Upper lobe of left lung (tissue), 4 donors: ENCODE data around the gene CCDC136.

Source experiments
- CTCF ChIP-seq, 6 experiments: fragments of 450-650 bp in 4 of 6; fragments of 200-600 bp in 2 of 6; sonication (generic) in 2 of 6; IDR thresholded peaks; one replicate each; pipeline ENCODE4 v1.5.1; 2016 to 2019; ENCODE audit warnings: antibody characterized with exemption in 6 of 6
- EP300 ChIP-seq, 4 donors: sonication (generic); formaldehyde crosslinking; IDR thresholded peaks; one replicate each; pipeline ENCODE4 v1.5.1; 2017; ENCODE audit warnings: antibody characterized with exemption in 4 of 4, control low read depth in 2 of 4
- POLR2A ChIP-seq, 4 donors: fragments of 450-650 bp; IDR thresholded peaks; one replicate each; pipeline ENCODE4 v1.5.1; 2016 to 2017; ENCODE audit warnings: antibody characterized with exemption in 4 of 4, mild to moderate bottlenecking in 2 of 4

- TF ChIP-seq CTCF (IDR thresholded peaks at IDR 0.05) (no peak), POLR2A (IDR thresholded peaks at IDR 0.05) (no peak), EP300 (IDR thresholded peaks at IDR 0.05) (no peak)
Observed at GRCh38 chr7:128855559-128855958, 63.8 kb downstream of the CCDC136 start.
